ENCODE data around the gene RNF115. TPM values are rescaled to one million over a fixed set of nuclear protein-coding genes. Genes with fewer than 3 reads are reported as not detected.

Gene RNF115
- total RNA-seq, 2 donors from 2014 or later = 17.7 to 19.3 TPM

DNA sequence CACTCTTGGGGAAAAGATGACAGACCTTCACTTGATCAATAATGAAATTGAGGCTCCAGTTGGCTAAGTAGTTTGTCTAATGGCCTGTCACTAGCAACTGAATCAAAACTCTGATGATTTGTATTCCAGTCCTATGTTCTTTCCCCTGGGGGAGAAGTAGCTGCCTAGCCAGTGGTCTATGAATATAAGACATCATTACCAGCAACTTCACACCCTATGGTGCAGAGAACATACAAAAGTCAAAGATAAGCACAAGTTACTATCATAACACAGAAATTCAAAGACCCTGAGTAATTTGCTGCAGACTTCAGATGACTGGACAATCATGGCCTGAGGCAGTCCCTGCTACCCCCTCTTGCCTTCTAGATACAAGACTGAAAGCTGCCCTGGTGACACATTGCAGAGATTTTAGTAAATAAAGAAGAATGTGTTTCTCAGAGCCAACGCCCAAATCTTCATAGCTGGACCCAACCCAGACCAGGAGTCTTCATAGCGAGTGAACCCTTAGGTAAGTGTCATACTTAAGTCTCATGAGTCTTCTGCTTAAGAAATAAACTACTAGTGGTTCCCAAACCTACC, 117.7 kb downstream of the RNF115 start:
- DNase-seq = no peak
- no peaks in the 10 kb centered on the region for H3K27me3 Mint-ChIP-seq (ENCODE audit: insufficient read depth)
- H3K27ac Mint-ChIP-seq = peak overlapping the region; percentile 90
- peak overlapping the region; percentile 55 for H3K4me3 Mint-ChIP-seq
- Histone ChIP-seq H3K4me3 (ENCODE audit: low read length) (peak overlapping the region; percentile 72), H3K27ac (ENCODE audit: low read depth, low read length) (no peak overlapping the region), H3K9me3 (ENCODE audit: control insufficient read depth, low read length) (no peaks in the 10 kb centered on the region), H3K9ac (ENCODE audit: extremely low read depth, low read length, poor library complexity, severe bottlenecking) (peak overlapping the region; percentile 36), H3K27me3 (ENCODE audit: control insufficient read depth, insufficient read depth, low read length, poor library complexity, severe bottlenecking) (no peaks in the 10 kb centered on the region), H3K4me1 (ENCODE audit: control insufficient read depth, insufficient read depth, low read length) (peaks cover 23% of the 10 kb centered on the region), H3K36me3 (ENCODE audit: control insufficient read depth, insufficient read depth, low read length) (peaks cover 12% of the 10 kb centered on the region)
- peaks cover 57% of the 10 kb centered on the region for H3K4me1 Mint-ChIP-seq
- TF ChIP-seq, protein P1, sequence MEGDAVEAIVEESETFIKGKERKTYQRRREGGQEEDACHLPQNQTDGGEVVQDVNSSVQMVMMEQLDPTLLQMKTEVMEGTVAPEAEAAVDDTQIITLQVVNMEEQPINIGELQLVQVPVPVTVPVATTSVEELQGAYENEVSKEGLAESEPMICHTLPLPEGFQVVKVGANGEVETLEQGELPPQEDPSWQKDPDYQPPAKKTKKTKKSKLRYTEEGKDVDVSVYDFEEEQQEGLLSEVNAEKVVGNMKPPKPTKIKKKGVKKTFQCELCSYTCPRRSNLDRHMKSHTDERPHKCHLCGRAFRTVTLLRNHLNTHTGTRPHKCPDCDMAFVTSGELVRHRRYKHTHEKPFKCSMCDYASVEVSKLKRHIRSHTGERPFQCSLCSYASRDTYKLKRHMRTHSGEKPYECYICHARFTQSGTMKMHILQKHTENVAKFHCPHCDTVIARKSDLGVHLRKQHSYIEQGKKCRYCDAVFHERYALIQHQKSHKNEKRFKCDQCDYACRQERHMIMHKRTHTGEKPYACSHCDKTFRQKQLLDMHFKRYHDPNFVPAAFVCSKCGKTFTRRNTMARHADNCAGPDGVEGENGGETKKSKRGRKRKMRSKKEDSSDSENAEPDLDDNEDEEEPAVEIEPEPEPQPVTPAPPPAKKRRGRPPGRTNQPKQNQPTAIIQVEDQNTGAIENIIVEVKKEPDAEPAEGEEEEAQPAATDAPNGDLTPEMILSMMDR (conservative IDR thresholded peaks at IDR 0.05) = no peak
- peaks cover 9% of the 10 kb centered on the region for H3K36me3 Mint-ChIP-seq (ENCODE audit: low read depth)
- WGBS, 2 experiments (ENCODE audit: insufficient coverage in 1 of 2, insufficient read length in 1 of 2) = 88 to 96% methylated on average over 2 of the region's 2 CpGs
- no peaks in the 10 kb centered on the region for H3K9me3 Mint-ChIP-seq

DNA sequence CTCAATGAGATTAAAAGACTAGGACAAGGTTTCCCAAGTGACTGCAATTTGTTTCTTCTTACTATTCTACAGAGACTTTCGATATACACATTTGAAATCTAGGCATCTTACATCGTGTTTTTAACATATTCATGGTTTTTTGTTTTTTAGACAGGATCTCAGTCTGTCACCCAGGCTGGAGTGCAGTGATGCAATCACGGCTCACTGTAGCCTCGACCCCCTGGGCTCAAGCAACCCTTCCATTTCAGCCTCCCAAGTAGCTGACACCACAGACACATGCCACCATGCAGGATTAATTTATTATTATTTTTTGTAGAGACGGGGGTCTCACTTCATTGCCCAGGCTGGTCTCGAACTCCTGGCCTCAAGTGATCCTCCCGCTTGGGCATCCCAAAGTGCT, 118.3 kb downstream of the RNF115 start:
- peak overlapping the region; percentile 38 for H3K27ac Mint-ChIP-seq
- peaks cover 9% of the 10 kb centered on the region for H3K36me3 Mint-ChIP-seq (ENCODE audit: low read depth)

DNA sequence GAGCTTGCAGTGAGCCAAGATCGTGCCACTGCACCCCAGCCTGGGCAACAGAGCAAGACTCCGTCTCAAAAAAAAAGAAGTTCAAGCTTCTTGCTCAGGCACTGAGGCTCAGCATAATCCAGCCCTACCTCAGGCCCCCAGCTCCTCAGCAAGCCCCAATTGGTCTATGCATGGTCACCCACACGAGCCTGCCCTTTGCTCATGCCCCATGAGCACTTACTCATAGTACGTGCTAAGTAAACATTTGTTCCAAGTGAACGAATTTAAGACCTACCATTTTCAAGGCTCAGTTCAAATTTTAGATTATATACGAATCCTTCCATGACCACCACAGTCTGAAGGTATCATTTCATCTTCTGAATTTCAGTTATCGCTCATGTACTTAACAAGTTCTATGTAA, 121.1 kb downstream of the RNF115 start:
- peaks cover 19% of the 10 kb centered on the region for H3K4me1 ChIP-seq (ENCODE audit: control insufficient read depth, insufficient read depth, low read length)
- no peak overlapping the region for H3K9ac ChIP-seq (ENCODE audit: extremely low read depth, low read length, poor library complexity, severe bottlenecking)
- peaks cover 16% of the 10 kb centered on the region for H3K36me3 ChIP-seq (ENCODE audit: control insufficient read depth, insufficient read depth, low read length)
- DNase-seq = no peak
- Mint-ChIP-seq H3K4me1 (peaks cover 39% of the 10 kb centered on the region), H3K4me3 (no peak overlapping the region), H3K27me3 (ENCODE audit: insufficient read depth) (no peaks in the 10 kb centered on the region), H3K36me3 (ENCODE audit: low read depth) (peaks cover 13% of the 10 kb centered on the region), H3K27ac (no peak overlapping the region), H3K9me3 (no peaks in the 10 kb centered on the region)
- no peaks in the 10 kb centered on the region for H3K27me3 ChIP-seq (ENCODE audit: control insufficient read depth, insufficient read depth, low read length, poor library complexity, severe bottlenecking)
- H3K9me3 ChIP-seq (ENCODE audit: control insufficient read depth, low read length) = no peaks in the 10 kb centered on the region
- no peak overlapping the region for H3K4me3 ChIP-seq (ENCODE audit: low read length)
- no peak overlapping the region for H3K27ac ChIP-seq (ENCODE audit: low read depth, low read length)
- TF ChIP-seq, protein P1 (conservative IDR thresholded peaks at IDR 0.05) = no peak
- WGBS, 2 experiments (ENCODE audit: insufficient coverage in 1 of 2, insufficient read length in 1 of 2) = 90 to 92% methylated on average over 5 to 7 of the region's 7 CpGs

More for the DNA sequence above, 118.3 kb downstream of the RNF115 start:
- no peaks in the 10 kb centered on the region for H3K9me3 Mint-ChIP-seq
- peak overlapping the region; percentile 55 for H3K4me3 Mint-ChIP-seq
- DNase-seq = no peak
- H3K27me3 ChIP-seq (ENCODE audit: control insufficient read depth, insufficient read depth, low read length, poor library complexity, severe bottlenecking) = no peaks in the 10 kb centered on the region
- WGBS, 2 experiments (ENCODE audit: insufficient coverage in 1 of 2, insufficient read length in 1 of 2) = 90 to 95% methylated on average over 5 to 7 of the region's 7 CpGs
- no peaks in the 10 kb centered on the region for H3K27me3 Mint-ChIP-seq (ENCODE audit: insufficient read depth)
- TF ChIP-seq, protein P1 (conservative IDR thresholded peaks at IDR 0.05) = no peak
- no peaks in the 10 kb centered on the region for H3K9me3 ChIP-seq (ENCODE audit: control insufficient read depth, low read length)
- H3K36me3 ChIP-seq (ENCODE audit: control insufficient read depth, insufficient read depth, low read length) = peaks cover 12% of the 10 kb centered on the region
- peak overlapping the region; percentile 72 for H3K4me3 ChIP-seq (ENCODE audit: low read length)
- H3K4me1 Mint-ChIP-seq = peaks cover 52% of the 10 kb centered on the region
- no peak overlapping the region for H3K9ac ChIP-seq (ENCODE audit: extremely low read depth, low read length, poor library complexity, severe bottlenecking)
- H3K4me1 ChIP-seq (ENCODE audit: control insufficient read depth, insufficient read depth, low read length) = peaks cover 19% of the 10 kb centered on the region
- H3K27ac ChIP-seq (ENCODE audit: low read depth, low read length) = no peak overlapping the region
